HEK293 (cell line): ENCODE results near the gene SET.

Experiments
- CTCF ChIA-PET: fragments of 350-600 bp; formaldehyde crosslinking; extraction: SDS; loops from one replicate; lab custom pipeline; 2021; ENCODE audit warnings: antibody characterized with exemption; lab: Yijun Ruan, JAX
- POLR2A ChIA-PET: fragments of 300-600 bp; formaldehyde crosslinking; extraction: SDS; loops from one replicate; lab custom pipeline; 2020; ENCODE audit warnings: antibody characterized with exemption, inconsistent platforms; lab: Yijun Ruan, JAX
- H3K27ac ChIP-seq: fragments of 200-500 bp; sonication (Bioruptor generic); 2 replicates; pipeline ENCODE4 v1.5.1; 2014; ENCODE audit warnings: low read depth, low read length, control low read depth, inconsistent platforms; ENCODE audit errors: extremely low read depth
- H3K36me3 ChIP-seq, 2 experiments: fragments of 200-500 bp in 1 of 2; sonication (Bioruptor generic) in 1 of 2; 1 replicate in 1 of 2; 2 replicates in 1 of 2; pipeline ENCODE4 v1.5.1; 2014 to 2017; ENCODE audit warnings: inconsistent platforms in 2 of 2, low read length in 2 of 2; ENCODE audit not compliant: control insufficient read depth in 2 of 2, insufficient read depth in 1 of 2
- H3K4me1 ChIP-seq: fragments of 200-500 bp; sonication (Bioruptor generic); 2 replicates; pipeline ENCODE4 v1.5.1; 2014; ENCODE audit warnings: mild to moderate bottlenecking, low read length, inconsistent platforms; ENCODE audit not compliant: control insufficient read depth, insufficient read depth
- H3K4me3 ChIP-seq: 2 replicates; pipeline ENCODE4 v1.5.1; 2011; ENCODE audit warnings: low read depth, mild to moderate bottlenecking, control low read depth, low read length, moderate library complexity
- H3K9me3 ChIP-seq: fragments of 200-500 bp; sonication (Bioruptor generic); 2 replicates; pipeline ENCODE4 v1.5.1; 2014; ENCODE audit warnings: low read depth, low read length, inconsistent platforms; ENCODE audit not compliant: control insufficient read depth, insufficient read depth
- CTCF ChIP-seq: fragments of 450-650 bp; formaldehyde crosslinking; IDR thresholded peaks from 2 replicates; pipeline ENCODE4 v1.5.1; 2016; ENCODE audit warnings: missing biosample characterization, missing genetic modification characterization
- GLIS2 ChIP-seq: fragments of 450-650 bp; formaldehyde crosslinking; IDR thresholded peaks from 2 replicates; pipeline ENCODE4 v1.5.1; 2016; ENCODE audit warnings: missing biosample characterization, missing genetic modification characterization
- HIC1 ChIP-seq: fragments of 450-650 bp; formaldehyde crosslinking; IDR thresholded peaks from 2 replicates; pipeline ENCODE4 v1.5.1; 2016; ENCODE audit warnings: missing biosample characterization, missing genetic modification characterization
- PRDM1 ChIP-seq: fragments of 450-650 bp; formaldehyde crosslinking; IDR thresholded peaks from 2 replicates; pipeline ENCODE4; 2016; ENCODE audit warnings: missing biosample characterization, missing genetic modification characterization
- PRDM6 ChIP-seq: fragments of 450-650 bp; formaldehyde crosslinking; IDR thresholded peaks from 2 replicates; pipeline ENCODE4 v1.5.1; 2017; ENCODE audit warnings: missing biosample characterization, missing genetic modification characterization
- SP2 ChIP-seq: fragments of 450-650 bp; formaldehyde crosslinking; IDR thresholded peaks from 2 replicates; pipeline ENCODE4 v1.5.1; 2016; ENCODE audit warnings: missing biosample characterization, missing genetic modification characterization
- YY1 ChIP-seq: fragments of 450-650 bp; formaldehyde crosslinking; IDR thresholded peaks from 2 replicates; pipeline ENCODE4 v1.5.1; 2018; ENCODE audit warnings: missing biosample characterization, missing genetic modification characterization
- ZBTB1 ChIP-seq: fragments of 450-650 bp; formaldehyde crosslinking; IDR thresholded peaks from 2 replicates; pipeline ENCODE4 v1.5.1; 2016; ENCODE audit warnings: missing biosample characterization, missing genetic modification characterization
- ZFP3 ChIP-seq: fragments of 450-650 bp; formaldehyde crosslinking; IDR thresholded peaks from 2 replicates; pipeline ENCODE4 v1.5.1; 2016; ENCODE audit warnings: low read depth, missing biosample characterization, missing genetic modification characterization
- ZNF184 ChIP-seq: fragments of 450-650 bp; IDR thresholded peaks from 2 replicates; pipeline ENCODE4 v1.5.1; 2018; ENCODE audit warnings: missing biosample characterization, mild to moderate bottlenecking, missing genetic modification characterization
- ZNF2 ChIP-seq: fragments of 450-650 bp; formaldehyde crosslinking; IDR thresholded peaks from 2 replicates; pipeline ENCODE4 v1.5.1; 2016; ENCODE audit warnings: missing biosample characterization, missing genetic modification characterization
- ZNF311 ChIP-seq: fragments of 450-650 bp; formaldehyde crosslinking; IDR thresholded peaks from 2 replicates; pipeline ENCODE4 v1.5.1; 2017; ENCODE audit warnings: missing biosample characterization, missing genetic modification characterization, borderline replicate concordance
- ZNF518A ChIP-seq: fragments of 450-650 bp; formaldehyde crosslinking; conservative IDR thresholded peaks from 2 replicates; pipeline ENCODE4 v1.5.1; 2016; ENCODE audit warnings: low read depth, missing biosample characterization, missing genetic modification characterization
- ZNF629 ChIP-seq: fragments of 450-650 bp; formaldehyde crosslinking; IDR thresholded peaks from 2 replicates; pipeline ENCODE4 v1.5.1; 2017; ENCODE audit warnings: missing biosample characterization, missing genetic modification characterization
- ZNF677 ChIP-seq: fragments of 450-650 bp; IDR thresholded peaks from 2 replicates; pipeline ENCODE4 v1.5.0; 2018; ENCODE audit warnings: missing biosample characterization, mild to moderate bottlenecking, missing genetic modification characterization, moderate library complexity
- ZNF776 ChIP-seq: fragments of 450-650 bp; formaldehyde crosslinking; IDR thresholded peaks from 2 replicates; pipeline ENCODE4 v1.5.0; 2017; ENCODE audit warnings: missing biosample characterization, missing genetic modification characterization, borderline replicate concordance
- ZNF792 ChIP-seq: fragments of 450-650 bp; formaldehyde crosslinking; IDR thresholded peaks from 2 replicates; pipeline ENCODE4 v1.5.1; 2016; ENCODE audit warnings: missing biosample characterization, missing genetic modification characterization

SET gene

GRCh38 chr9:128707446-128707845, 18.4 kb downstream of the SET start (continued):
- TF ChIP-seq ZNF518A (tag by site-specific recombination) (no peak), ZNF677 (no peak), ZNF311 (tag by site-specific recombination) (no peak), PRDM1 (no peak), PRDM6 (tag by site-specific recombination) (no peak), CTCF (tag by site-specific recombination) (no peak), ZBTB1 (no peak)

GRCh38 chr9:128712451-128713410, 23.7 kb downstream of the SET start:
- no peak overlapping the region for H3K4me3 ChIP-seq
- peaks cover 3 to 45% of the 10 kb centered on the region in 2 experiments; a peak in 2 of 3 replicates for H3K36me3 ChIP-seq
- ChIA-PET POLR2A (interaction anchor here (0.7 to 1.8 kb wide), 2 partner anchors 12 to 674 kb away, joined by 3 to 6 read pairs; partner anchors contain the start of gene ZDHHC12), CTCF (interaction anchor here (1.1 to 1.4 kb wide), 2 partner anchors 10 to 11 kb away, joined by 4 read pairs; partner anchors contain the start of gene PKN3)
- H3K27ac ChIP-seq: no peak overlapping the region
- H3K4me1 ChIP-seq: no peaks in the 10 kb centered on the region
- no peaks in the 10 kb centered on the region for H3K9me3 ChIP-seq
- TF ChIP-seq ZNF184 (tag by site-specific recombination) (no peak), GLIS2 (tag by site-specific recombination) (peak; percentile 15; the same call in 1 of the 2 replicates)

- Histone ChIP-seq H3K4me3 (no peak overlapping the region), H3K4me1 (no peaks in the 10 kb centered on the region), H3K36me3 (peaks cover 3 to 49% of the 10 kb centered on the region in 2 experiments; a peak in 2 of 3 replicates), H3K27ac (no peak overlapping the region), H3K9me3 (no peaks in the 10 kb centered on the region)
- CTCF ChIA-PET: interaction anchor here (1.4 kb wide), 1 partner anchor 11 kb away, joined by 4 read pairs; the partner anchor contains the start of gene PKN3
- POLR2A ChIA-PET: interaction anchor here (1.8 kb wide), 1 partner anchor 11 kb away, joined by 6 read pairs; the partner anchor contains the start of gene ZDHHC12
- TF ChIP-seq ZNF184 (tag by site-specific recombination) (no peak), ZNF776 (no peak), YY1 (tag by site-specific recombination) (no peak), ZNF792 (tag by site-specific recombination) (no peak), ZNF629 (tag by site-specific recombination) (no peak), ZFP3 (tag by site-specific recombination) (no peak), ZNF2 (tag by site-specific recombination) (no peak), SP2 (tag by site-specific recombination) (no peak), HIC1 (tag by site-specific recombination) (no peak)
Observed at GRCh38 chr9:128713411-128713780, 24.4 kb downstream of the SET start.
